Smooth muscle cell (in vitro differentiated cells): ENCODE data around the gene ADRM1. TPM values are rescaled to one million over a fixed set of nuclear protein-coding genes. Genes with fewer than 3 reads are reported as not detected.

Experiments
- DNase-seq: peaks from one replicate; lab custom pipeline; 2025; ENCODE audit not compliant: unreplicated experiment; lab: John Stamatoyannopoulos, UW
- H2AFZ ChIP-seq: fragments of 200-600 bp; sonication (generic); 2 replicates; pipeline ENCODE4 v1.6.0; 2016; ENCODE audit warnings: antibody characterized with exemption, low read depth, mild to moderate bottlenecking
- H3F3A ChIP-seq: fragments of 200-600 bp; sonication (generic); 2 replicates; pipeline ENCODE4 v1.6.0; 2017; ENCODE audit warnings: antibody characterized with exemption, low read depth
- H3K27ac ChIP-seq: fragments of 200-600 bp; sonication (generic); 2 replicates; pipeline ENCODE4 v1.5.1; 2016; ENCODE audit warnings: low read depth, mild to moderate bottlenecking
- H3K27me3 ChIP-seq: fragments of 200-600 bp; sonication (generic); 2 replicates; pipeline ENCODE4 v1.6.1; 2016; ENCODE audit warnings: low read depth, mild to moderate bottlenecking
- H3K36me3 ChIP-seq: fragments of 200-600 bp; sonication (generic); 2 replicates; pipeline ENCODE4 v1.5.1; 2016; ENCODE audit warnings: low read depth
- H3K4me1 ChIP-seq: fragments of 200-600 bp; sonication (generic); 2 replicates; pipeline ENCODE4 v1.5.1; 2016; ENCODE audit warnings: low read depth
- H3K4me2 ChIP-seq: fragments of 200-600 bp; sonication (generic); 2 replicates; pipeline ENCODE4 v1.6.0; 2016; ENCODE audit warnings: mild to moderate bottlenecking
- H3K4me3 ChIP-seq: fragments of 200-600 bp; sonication (generic); 2 replicates; pipeline ENCODE4 v1.5.1; 2016; ENCODE audit warnings: mild to moderate bottlenecking
- H3K79me2 ChIP-seq: fragments of 200-600 bp; sonication (generic); 2 replicates; pipeline ENCODE4 v1.6.0; 2016; ENCODE audit warnings: low read depth, mild to moderate bottlenecking
- H3K9ac ChIP-seq: fragments of 200-600 bp; sonication (generic); 2 replicates; pipeline ENCODE4 v1.6.0; 2016; ENCODE audit warnings: low read depth
- H3K9me3 ChIP-seq: fragments of 200-600 bp; sonication (generic); replicated peaks from 2 replicates; pipeline ENCODE4 v1.5.1; 2016; ENCODE audit warnings: low read depth
- H4K20me1 ChIP-seq: fragments of 200-600 bp; sonication (generic); 2 replicates; pipeline ENCODE4 v1.6.0; 2016; ENCODE audit warnings: low read depth
- CTCF ChIP-seq: fragments of 200-600 bp; sonication (generic); IDR thresholded peaks from 2 replicates; pipeline ENCODE4 v1.5.1; 2017; ENCODE audit warnings: borderline replicate concordance, mild to moderate bottlenecking, antibody characterized with exemption; ENCODE audit not compliant: insufficient read depth, poor library complexity, severe bottlenecking
- WGBS: methylation state at CpG from one replicate; pipeline ENCODE4 v1.1.7; 2016; ENCODE audit warnings: low lambda C conversion rate; 5-methylcytosine and 5-hydroxymethylcytosine counted together
- polyA plus RNA-seq: library from polyadenylated mRNA; unstranded; fragments of >200 nt; fragmentation: Nextera tagmentation; extraction: Ambion mirVana; gene quantifications from 2 replicates; pipeline ENCODE4 v1.2.1, GENCODE V29; 2016
- total RNA-seq: library from RNA; depleted of rRNA; stranded (reverse); fragments of >200 nt; gene quantifications from 2 replicates; pipeline ENCODE4 v1.2.3, GENCODE V29; 2014

ADRM1 gene
- total and polyA plus RNA-seq, 2 experiments from 2014 or later: 101 to 121 TPM

- Histone ChIP-seq H2AFZ (no peak overlapping the region), H3K79me2 (no peaks in the 10 kb centered on the region), H3K4me1 (no peaks in the 10 kb centered on the region), H3K9me3 (no peaks in the 10 kb centered on the region), H3K4me2 (no peak overlapping the region), H3K36me3 (no peaks in the 10 kb centered on the region), H3K9ac (no peak overlapping the region), H3K27me3 (no peaks in the 10 kb centered on the region), H3K27ac (no peak overlapping the region), H3K4me3 (no peak overlapping the region), H4K20me1 (no peaks in the 10 kb centered on the region), H3F3A (no peaks in the 10 kb centered on the region)
- WGBS: 95% methylated on average over 43 of the region's 52 CpGs
- no peak for TF ChIP-seq CTCF
- no peak for DNase-seq
Observed at GRCh38 chr20:62323146-62323979, 20.6 kb downstream of the ADRM1 start.

- no peaks in the 10 kb centered on the region for H3K4me1 ChIP-seq
- no peaks in the 10 kb centered on the region for H3F3A ChIP-seq
- no peak overlapping the region for H3K27ac ChIP-seq
- no peak for DNase-seq
- no peak overlapping the region for H3K4me2 ChIP-seq
- no peak for TF ChIP-seq CTCF
- H3K36me3 ChIP-seq: no peaks in the 10 kb centered on the region
- H2AFZ ChIP-seq: no peak overlapping the region
- H3K9me3 ChIP-seq: no peaks in the 10 kb centered on the region
- WGBS: 93% methylated on average over 25 of the region's 25 CpGs
- H3K4me3 ChIP-seq: no peak overlapping the region
- no peak overlapping the region for H3K9ac ChIP-seq
- no peaks in the 10 kb centered on the region for H3K27me3 ChIP-seq
- H3K79me2 ChIP-seq: no peaks in the 10 kb centered on the region
- H4K20me1 ChIP-seq: no peaks in the 10 kb centered on the region
Observed at GRCh38 chr20:62323980-62324906, 21.4 kb downstream of the ADRM1 start.

- Histone ChIP-seq H2AFZ (no peak overlapping the region), H3K27ac (no peak overlapping the region), H3K9ac (no peak overlapping the region), H4K20me1 (no peaks in the 10 kb centered on the region), H3K4me1 (no peaks in the 10 kb centered on the region), H3K4me3 (no peak overlapping the region), H3K4me2 (no peak overlapping the region), H3K27me3 (no peaks in the 10 kb centered on the region), H3K36me3 (no peaks in the 10 kb centered on the region), H3K9me3 (no peaks in the 10 kb centered on the region), H3K79me2 (no peaks in the 10 kb centered on the region), H3F3A (no peaks in the 10 kb centered on the region)
- DNase-seq: no peak
- 89% methylated on average over 14 of the region's 14 CpGs for whole genome bisulfite sequencing
- TF ChIP-seq CTCF: no peak
Observed at GRCh38 chr20:62325172-62325905, 22.5 kb downstream of the ADRM1 start.
